ENCODE data around the gene FARP1.
"Not testable (repeated sequence)": the region's sequence is repeated elsewhere in the genome, so short reads cannot be mapped to it uniquely, and the experiment has no call there.

The FARP1 gene

DNA sequence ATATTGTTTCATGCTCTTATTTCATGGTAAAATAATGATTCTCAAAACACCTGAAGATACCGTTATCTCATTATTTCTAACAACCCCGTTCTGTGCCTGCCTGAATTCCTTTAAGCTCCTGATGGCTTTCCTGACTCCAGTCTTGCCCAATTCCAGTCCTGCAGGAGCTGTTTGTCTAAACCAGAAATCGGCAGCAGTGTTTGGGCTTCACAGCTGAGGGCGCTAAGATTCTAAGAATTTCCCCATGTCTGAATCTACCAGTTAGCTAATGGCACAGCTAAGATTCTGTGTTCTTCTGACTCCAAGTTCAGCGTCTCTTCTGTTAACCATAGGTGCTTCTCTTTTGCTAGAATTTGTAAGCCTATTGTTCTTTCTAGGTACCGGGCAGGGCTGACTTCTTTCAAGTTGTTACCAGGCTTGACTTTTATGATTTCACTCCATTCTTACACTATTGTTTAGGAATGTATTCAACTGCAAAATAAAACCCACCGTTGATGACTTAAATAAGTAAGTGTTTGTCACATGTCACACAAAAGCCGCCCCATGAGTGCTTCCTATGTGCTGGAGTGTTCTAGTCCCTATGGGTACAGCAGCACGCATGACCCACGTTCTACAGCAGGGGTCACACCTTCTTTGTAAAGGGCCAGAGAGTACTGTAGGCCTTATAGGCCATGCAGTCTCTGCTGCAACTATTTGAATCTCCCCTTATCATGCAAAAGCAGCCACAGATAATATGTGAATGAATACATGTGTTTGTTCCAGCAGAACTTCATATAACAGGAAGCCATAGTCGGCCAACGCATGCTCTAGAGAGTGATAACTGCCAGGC is 202.4 kb downstream of the FARP1 start:
- DNase-seq, result peak; percentile 1

DNA sequence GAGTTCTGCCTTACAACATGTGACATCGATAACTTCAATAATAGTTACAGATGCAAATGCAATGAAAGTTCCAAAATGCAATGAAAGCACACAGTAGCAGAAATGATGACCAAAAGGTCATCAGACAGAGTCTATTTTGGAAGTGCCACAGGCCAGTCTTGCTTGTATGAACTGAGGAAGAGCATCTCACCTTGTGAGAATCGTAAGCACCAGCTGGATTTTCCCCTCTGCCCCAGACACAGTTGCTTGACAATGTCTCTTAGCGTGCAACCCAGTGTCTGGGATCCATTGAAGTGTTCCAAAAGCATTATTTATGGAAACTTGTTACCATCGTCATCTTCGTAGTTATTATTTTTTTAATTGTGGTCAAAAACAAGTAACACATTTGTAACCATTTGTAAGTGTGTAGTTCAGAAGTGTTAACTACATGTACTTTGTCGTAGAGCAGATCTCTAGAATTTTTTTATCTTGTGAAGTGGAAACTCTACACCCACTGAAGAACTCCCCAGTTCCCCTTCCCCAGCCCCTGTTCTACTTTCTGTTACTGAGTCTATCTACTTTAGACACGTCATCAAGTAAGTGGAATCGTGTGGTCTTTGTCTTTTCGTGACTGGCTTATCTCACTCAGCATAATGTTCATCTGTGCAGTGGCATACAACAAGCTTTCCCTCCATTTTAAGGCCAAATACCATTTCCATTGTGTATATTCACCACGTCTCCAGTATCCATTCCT is 204.2 kb downstream of the FARP1 start:
- DNase-seq, result no peak

DNA sequence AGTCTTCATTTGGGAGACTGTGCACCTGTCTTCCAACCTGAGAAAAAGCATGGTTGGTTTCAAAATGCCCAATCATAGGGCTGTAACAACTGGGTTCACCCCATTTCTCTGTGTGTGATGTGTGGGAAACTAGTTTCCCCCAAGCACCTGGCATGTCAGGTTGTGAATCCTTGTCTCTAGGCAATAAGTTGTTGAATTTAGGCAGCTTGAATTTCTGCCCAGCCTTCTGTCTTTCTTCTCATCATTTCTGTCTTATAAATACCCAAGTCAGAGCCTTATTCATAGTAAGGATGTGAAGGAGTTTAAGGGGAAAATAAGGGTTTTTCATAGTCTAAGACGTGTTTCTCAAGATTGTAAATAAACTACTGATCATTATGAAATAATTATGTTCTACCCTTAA is 204.9 kb downstream of the FARP1 start:
- no peak for DNase-seq

DNA sequence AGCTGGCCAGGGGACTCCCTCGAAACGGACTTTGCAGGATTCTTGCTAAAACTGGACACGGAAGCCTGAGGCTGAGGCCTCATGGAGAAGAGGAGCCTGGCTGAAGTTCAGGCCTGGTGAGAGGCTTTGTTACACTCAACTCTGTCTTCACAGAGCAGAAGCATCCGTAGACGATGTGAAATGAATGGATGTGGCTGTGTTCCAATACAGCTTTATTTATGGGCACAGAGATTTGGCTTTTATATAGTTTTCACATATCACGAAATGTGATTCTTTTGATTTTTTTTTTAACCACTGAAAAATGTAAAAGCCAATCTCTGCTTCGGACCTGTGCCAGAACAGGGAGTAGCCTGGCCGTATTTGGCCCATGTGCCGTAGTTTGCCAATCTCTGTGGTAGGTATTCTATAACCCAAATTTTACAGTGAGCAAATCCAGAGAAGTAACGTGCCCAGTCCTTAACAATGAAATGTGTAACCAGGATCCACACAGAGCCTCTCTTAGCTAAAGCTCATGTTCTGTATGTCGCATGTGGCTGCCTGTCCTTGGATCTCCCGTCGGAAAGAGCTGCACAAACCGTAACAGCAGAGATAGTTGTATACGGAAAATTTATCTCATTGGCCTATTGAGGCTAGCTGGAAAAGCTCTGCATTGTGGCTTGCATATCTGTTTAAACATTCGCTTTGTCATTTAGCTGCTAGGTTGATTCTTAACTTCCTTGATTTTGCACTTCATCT is 205.7 kb downstream of the FARP1 start:
- no peak for DNase-seq

DNA sequence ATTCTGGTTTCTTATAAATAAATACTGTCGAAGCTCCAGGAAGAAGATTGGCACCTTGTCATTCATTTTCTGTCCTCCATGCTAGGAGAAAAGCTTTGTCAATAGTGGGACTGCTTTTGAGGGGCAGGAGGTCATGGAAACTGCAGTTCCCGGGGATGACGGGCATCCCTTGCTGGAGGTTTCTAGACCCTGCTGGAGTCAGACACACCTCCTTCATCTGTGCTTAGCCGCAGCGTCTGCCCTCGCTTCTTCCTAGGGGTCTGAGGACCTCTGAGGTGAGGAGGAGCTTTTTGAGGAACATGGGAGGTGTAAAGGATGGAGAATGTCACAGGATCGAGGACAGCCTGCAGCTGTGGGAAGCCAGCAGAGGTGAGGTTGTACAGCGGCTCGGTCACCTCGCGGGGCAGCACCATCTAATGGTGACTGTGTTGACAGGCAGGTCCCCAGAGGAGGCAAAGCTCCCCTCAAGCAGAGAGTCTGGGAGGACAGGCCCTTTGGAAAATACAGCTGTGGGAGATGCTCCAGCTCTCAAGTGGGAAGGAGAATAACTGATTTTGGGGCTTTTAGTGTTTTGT is 206.9 kb downstream of the FARP1 start:
- DNase-seq, result peak; percentile 0

GRCh38 chr13:98350746-98351330 is 207.9 kb downstream of the FARP1 start:
- DNase-seq, result no peak

DNA sequence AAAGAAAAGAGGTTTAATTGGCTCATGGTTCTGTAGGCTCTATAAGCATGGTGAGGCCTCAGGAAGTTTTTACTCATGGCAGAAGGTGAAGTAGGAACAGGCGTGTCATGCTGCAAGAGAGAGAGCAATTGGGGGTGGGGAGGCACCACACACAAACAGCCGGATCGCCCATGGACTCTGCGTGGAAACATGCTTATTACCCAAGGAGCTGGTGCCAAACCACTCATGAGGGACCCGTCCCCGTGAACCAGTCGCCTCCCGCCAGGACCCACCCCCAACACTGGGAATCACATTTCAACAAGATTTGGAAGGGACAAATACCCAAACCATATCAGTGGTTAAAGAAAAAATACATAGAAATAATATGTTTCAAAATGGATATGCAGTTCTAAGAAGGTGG is 208.7 kb downstream of the FARP1 start:
- no peak for DNase-seq

DNA sequence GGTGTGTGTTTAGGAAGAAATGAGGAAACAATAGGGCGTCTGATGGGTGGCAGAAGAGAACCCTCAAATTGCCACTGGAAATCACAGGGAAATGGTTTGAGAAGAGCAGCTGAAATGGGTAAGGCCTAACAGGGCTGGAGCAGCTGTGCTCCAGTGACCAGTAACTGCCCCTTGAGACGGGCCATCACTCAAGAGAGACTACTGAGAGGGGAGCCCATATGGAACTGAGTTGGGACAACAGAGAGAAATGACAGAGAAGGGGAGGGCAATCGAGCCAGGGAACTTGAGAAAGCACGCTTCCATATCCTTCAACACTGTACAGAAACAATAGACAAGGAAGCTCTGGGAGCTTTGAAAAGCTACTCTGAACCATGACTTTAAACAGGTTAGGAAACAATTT is 209.3 kb downstream of the FARP1 start:
- no peak for DNase-seq

DNA sequence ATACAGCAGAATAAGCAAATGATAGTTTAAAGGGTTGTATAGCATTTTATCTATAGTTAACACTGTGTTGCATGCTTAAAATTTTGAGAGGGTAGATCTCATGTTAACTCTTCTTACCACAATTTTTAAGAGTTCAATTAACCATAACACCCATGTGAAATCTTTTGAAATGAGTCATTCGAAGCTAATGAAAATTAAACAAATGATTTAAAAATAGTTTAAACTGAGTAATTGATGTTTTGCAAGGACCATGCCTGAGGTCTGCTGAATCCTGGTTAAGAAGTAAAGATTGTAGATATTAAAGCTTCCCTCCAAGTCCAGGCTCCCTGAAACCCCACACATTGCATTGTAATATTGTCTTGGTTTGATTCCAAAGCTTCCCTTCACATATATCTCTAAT is 210.9 kb downstream of the FARP1 start:
- no peak for DNase-seq

- no peak for DNase-seq
Measured at GRCh38 chr13:98358937-98359336, 216.0 kb downstream of the FARP1 start.

- no peak for DNase-seq
Measured at GRCh38 chr13:98360545-98360944, 217.7 kb downstream of the FARP1 start.

GRCh38 chr13:98363326-98363725 is 220.4 kb downstream of the FARP1 start:
- no peak for DNase-seq

DNA sequence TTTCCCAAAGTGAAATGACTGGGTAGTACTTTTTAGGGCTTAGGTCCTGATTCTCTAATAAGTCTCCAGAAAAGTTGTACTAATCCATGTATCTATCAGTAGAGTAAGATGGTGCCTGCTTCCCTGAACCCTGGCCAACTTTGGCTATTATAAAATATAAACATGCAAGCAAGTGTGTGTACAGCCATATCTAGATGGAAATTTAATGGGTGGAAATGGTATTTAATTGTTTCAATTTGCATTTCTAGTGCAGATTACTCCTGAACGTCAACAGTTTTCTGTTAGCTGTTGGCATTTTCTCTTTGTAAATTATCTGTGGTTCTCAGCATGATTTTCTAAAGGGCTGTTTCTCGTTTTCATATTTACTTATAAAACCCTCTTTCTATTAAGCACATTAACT is 221.3 kb downstream of the FARP1 start:
- no peak for DNase-seq

GRCh38 chr13:98364647-98365046 is 221.8 kb downstream of the FARP1 start:
- no peak for DNase-seq

DNA sequence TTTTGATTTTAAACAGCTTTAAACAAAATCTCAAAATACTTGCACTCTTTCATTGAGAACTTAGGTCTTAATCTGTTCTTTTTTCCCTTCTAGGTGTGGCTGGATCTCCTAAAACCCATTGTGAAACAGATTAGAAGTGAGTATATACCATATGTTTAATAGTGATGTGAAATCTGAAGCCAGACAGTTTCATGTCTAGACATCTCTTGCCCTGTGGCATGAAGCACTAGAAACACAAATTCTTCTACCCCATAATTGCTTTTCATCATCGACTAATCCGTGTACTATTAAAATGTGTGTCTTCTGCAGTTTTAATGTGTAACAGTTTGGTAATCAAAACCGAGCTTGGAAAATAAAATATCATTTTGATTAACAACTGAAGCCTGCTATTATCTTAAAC is 222.4 kb downstream of the FARP1 start:
- no peak for DNase-seq

DNA sequence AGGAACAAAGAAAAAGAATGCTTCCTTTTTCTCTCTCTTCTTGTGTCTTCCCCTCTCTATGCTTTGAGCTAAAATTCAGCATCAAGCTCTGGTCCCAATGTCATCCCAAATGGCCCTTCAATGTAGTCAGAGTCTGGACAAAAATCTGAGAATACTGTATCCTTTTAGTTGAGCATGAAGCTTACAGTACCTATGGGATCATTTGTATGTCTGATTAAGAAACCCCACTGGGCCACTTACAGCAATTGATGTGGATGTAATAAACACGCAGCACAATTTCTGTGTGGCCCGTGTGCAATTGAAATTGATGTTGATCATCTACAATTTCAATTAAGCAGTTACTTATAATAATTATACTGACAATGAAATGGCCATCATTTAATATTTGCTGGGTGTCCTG is 223.1 kb downstream of the FARP1 start:
- DNase-seq, result no peak

DNA sequence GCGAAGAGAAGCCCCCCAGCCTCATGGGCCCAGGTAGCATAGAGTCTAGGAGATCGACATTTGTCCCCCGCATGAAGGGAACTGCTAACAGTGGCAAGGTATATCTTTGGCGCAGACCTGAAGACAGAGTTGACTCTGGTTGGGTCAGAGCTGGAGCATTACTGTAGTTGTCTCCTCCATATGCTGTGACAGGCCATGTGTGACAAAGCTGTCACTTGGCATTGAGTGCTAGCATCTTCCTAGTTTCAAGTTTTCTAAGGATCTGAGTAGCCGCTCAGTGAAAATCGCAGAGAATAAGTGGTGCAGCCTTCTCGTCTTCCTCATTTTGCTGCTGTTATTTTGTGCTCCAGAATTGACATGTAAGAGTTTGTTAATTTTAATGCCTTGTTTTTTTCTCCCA is 223.5 kb downstream of the FARP1 start:
- DNase-seq, result no peak

DNA sequence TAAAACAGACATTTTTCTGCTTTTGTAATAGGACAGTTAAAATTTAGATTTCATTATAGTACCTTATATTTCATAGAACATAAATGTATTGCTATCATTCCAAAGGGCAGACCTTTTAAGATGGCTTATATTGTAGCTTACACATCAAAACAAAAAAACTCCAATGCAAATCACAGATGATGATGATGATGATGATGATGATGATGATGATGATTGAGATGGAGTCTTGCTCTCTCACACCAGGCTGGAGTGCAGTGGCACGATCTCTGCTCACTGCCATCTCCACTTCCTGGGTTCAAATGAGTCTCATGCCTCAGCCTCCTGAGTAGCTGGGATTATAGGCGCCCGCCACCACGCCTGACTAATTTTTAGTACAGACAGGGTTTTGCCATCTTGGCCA is 224.1 kb downstream of the FARP1 start:
- no peak for DNase-seq

GRCh38 chr13:98368019-98368418 is 225.1 kb downstream of the FARP1 start:
- DNase-seq, result no peak

GRCh38 chr13:98369520-98369919 is 226.6 kb downstream of the FARP1 start:
- DNase-seq, result not testable (repeated sequence)

GRCh38 chr13:98370261-98370660 is 227.4 kb downstream of the FARP1 start:
- no peak for DNase-seq

GRCh38 chr13:98370806-98371515 is 228.1 kb downstream of the FARP1 start:
- DNase-seq, result peak; percentile 5

All from DMS53 (cell line).